T-cell (primary cell): Measurements from ENCODE around the gene LIMS2. TPM values are rescaled to one million over a fixed set of nuclear protein-coding genes. Genes with fewer than 3 reads are reported as not detected.

Experiments
- ATAC-seq, 4 experiments: fragments of 200-7000 bp in 3 of 4; fragments of 150-1000 bp in 1 of 4; cut with Tn5 transposase; replicated peaks in 1 of 4; 1 replicate in 3 of 4; 2 replicates in 1 of 4; pipeline ENCODE4 v1.10.0; 2021; ENCODE audit warnings: moderate library complexity in 3 of 4, mild to moderate bottlenecking in 2 of 4, moderate number of reproducible peaks in 1 of 4
- CTCF ChIA-PET, 2 donors: fragments of 300-600 bp; sonication (Branson Sonifier 250); formaldehyde crosslinking; loops; one replicate each; lab custom pipeline; 2022; ENCODE audit warnings: antibody characterized with exemption in 2 of 2; lab: Charles Lee
- POLR2A ChIA-PET, 2 donors: fragments of 300-600 bp; sonication (Branson Sonifier 250); formaldehyde crosslinking; loops; one replicate each; lab custom pipeline; 2022; ENCODE audit warnings: antibody characterized with exemption in 2 of 2; lab: Charles Lee
- DNase-seq, 35 experiments: peaks; one replicate each; pipeline versions ENCODE4 v3.0.0 to v3.0.0-alpha.2; 2013 to 2023
- H3K27ac ChIP-seq: one replicate; pipeline ENCODE4 v1.5.1; 2013; ENCODE audit warnings: low read length
- H3K27me3 ChIP-seq, 2 experiments: replicated peaks in 1 of 2; 1 replicate in 1 of 2; 2 replicates in 1 of 2; pipeline versions ENCODE4 v1.6.1 to v1.7.0; 2013; ENCODE audit warnings: low read length in 1 of 2, mixed read lengths in 1 of 2; ENCODE audit not compliant: control insufficient read depth in 2 of 2, insufficient read depth in 2 of 2; ENCODE audit errors: extremely low read depth in 1 of 2
- H3K36me3 ChIP-seq, 2 donors: 1 replicate in 1 of 2; 2 replicates in 1 of 2; pipeline versions ENCODE4 v1.6.1 to v1.7.0; 2013; ENCODE audit warnings: low read length in 1 of 2; ENCODE audit not compliant: control insufficient read depth in 2 of 2, insufficient read depth in 1 of 2; ENCODE audit errors: extremely low read depth in 1 of 2
- H3K4me1 ChIP-seq, 2 experiments: 1 replicate in 1 of 2; 2 replicates in 1 of 2; pipeline versions ENCODE4 v1.6.1 to v1.7.0; 2013; ENCODE audit warnings: low read length in 2 of 2, mixed read lengths in 1 of 2; ENCODE audit not compliant: insufficient read depth in 2 of 2, control insufficient read depth in 1 of 2; ENCODE audit errors: extremely low read depth in 1 of 2
- H3K4me3 ChIP-seq, 2 donors: 1 replicate in 1 of 2; 2 replicates in 1 of 2; pipeline versions ENCODE4 v1.5.1 to v1.7.0; 2013; ENCODE audit warnings: mild to moderate bottlenecking in 2 of 2, low read length in 1 of 2, moderate library complexity in 1 of 2; ENCODE audit not compliant: control insufficient read depth in 1 of 2; ENCODE audit errors: extremely low read depth in 1 of 2
- H3K9me3 ChIP-seq: 2 replicates; pipeline ENCODE4 v1.7.0; 2013
- H3K27ac Mint-ChIP-seq, 2 donors: one replicate each; pipeline ENCODE4 v1.8.0; 2020 to 2021; ENCODE audit warnings: mild to moderate bottlenecking in 2 of 2, mixed read lengths in 2 of 2
- H3K27me3 Mint-ChIP-seq, 2 donors: one replicate each; pipeline ENCODE4 v1.8.0; 2021 to 2022; ENCODE audit warnings: mixed read lengths in 2 of 2
- H3K36me3 Mint-ChIP-seq: one replicate; pipeline ENCODE4 v1.8.0; 2021; ENCODE audit warnings: mixed read lengths
- H3K4me1 Mint-ChIP-seq, 3 donors: one replicate each; pipeline ENCODE4 v1.8.0; 2020 to 2022; ENCODE audit warnings: mixed read lengths in 3 of 3, mild to moderate bottlenecking in 1 of 3
- H3K4me3 Mint-ChIP-seq, 3 donors: one replicate each; pipeline ENCODE4 v1.8.0; 2020 to 2022; ENCODE audit warnings: mild to moderate bottlenecking in 3 of 3, mixed read lengths in 3 of 3, moderate library complexity in 3 of 3
- H3K9me3 Mint-ChIP-seq, 3 donors: one replicate each; pipeline ENCODE4 v1.8.0; 2020 to 2022; ENCODE audit warnings: mixed read lengths in 3 of 3
- WGBS: methylation state at CpG from one replicate; pipeline ENCODE4 v1.1.5; 2013; ENCODE audit warnings: missing lambda C conversion rate; ENCODE audit not compliant: insufficient coverage; 5-methylcytosine and 5-hydroxymethylcytosine counted together
- total RNA-seq, 35 experiments: library from RNA in 6 of 35; stranded (reverse) in 6 of 35; fragments of 120-200 nt in 1 of 35; gene quantifications; one replicate each; pipeline versions ENCODE4 v1.2.1 to v1.2.4 and lab custom pipeline; 2013 to 2026

Gene LIMS2
- total RNA-seq, 5 donors from 2014 or later (not counting 1 experiment from before 2014, with no cell fraction given) = 8.4 to 14.8 (median 10.3) TPM

DNA sequence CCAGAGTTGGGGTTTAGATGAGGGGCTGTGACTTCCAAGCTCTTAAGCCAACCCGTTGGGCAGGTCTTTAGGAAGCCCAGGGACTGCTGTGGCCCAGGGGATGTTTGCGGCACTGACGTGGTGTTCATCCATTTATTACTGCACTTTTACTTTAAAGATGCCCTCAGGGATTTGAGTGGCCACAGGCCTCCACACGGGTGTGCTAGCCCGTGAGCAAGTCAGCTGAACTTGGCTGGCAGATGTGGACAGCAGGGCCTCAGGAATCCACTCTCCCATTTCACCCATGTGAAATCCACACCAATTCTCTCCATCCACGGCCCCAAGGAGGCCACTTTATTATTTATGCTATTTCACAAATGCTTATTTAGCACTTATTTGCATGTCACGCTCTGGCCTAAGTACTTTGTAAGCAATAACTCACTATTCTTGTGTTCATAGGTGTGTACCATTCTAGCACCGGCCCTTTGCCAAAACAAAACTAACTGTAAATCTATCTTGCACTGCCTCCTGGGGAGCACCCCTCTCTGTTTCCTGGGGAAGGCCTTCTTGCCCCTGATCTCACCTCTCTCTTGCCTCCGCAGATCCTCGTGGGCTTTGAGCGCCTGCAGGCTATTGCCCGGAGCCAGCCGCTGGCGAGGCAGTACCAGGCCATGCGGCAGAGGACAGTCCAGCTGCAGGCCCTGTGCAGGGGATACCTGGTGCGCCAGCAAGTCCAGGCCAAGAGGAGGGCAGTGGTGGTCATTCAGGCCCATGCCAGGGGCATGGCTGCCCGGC is 68.5 kb downstream of the LIMS2 start:
- Mint-ChIP-seq H3K4me3 (no peak overlapping the region), H3K27ac (no peak overlapping the region), H3K4me1 (peaks cover 2 to 14% (median 3%) of the 10 kb centered on the region in 3 donors), H3K9me3 (peaks cover 0 to 16% (median 3%) of the 10 kb centered on the region in 3 donors), H3K36me3 (peaks cover 6% of the 10 kb centered on the region), H3K27me3 (peaks cover 0 to 3% of the 10 kb centered on the region in 2 donors)
- Histone ChIP-seq H3K4me1 (peaks cover 2 to 11% of the 10 kb centered on the region in 2 experiments), H3K27ac (no peak overlapping the region), H3K27me3 (peaks cover 0 to 36% of the 10 kb centered on the region in 2 experiments), H3K36me3 (no peaks in the 10 kb centered on the region), H3K9me3 (peaks cover 3% of the 10 kb centered on the region), H3K4me3 (no peak overlapping the region)
- DNase-seq = peak in 1 of 35 experiments; percentile 18
- ChIA-PET POLR2A (no interaction called here), CTCF (no interaction called here)
- 91% methylated on average over 16 of the region's 17 CpGs for WGBS
- ATAC-seq = no peak

DNA sequence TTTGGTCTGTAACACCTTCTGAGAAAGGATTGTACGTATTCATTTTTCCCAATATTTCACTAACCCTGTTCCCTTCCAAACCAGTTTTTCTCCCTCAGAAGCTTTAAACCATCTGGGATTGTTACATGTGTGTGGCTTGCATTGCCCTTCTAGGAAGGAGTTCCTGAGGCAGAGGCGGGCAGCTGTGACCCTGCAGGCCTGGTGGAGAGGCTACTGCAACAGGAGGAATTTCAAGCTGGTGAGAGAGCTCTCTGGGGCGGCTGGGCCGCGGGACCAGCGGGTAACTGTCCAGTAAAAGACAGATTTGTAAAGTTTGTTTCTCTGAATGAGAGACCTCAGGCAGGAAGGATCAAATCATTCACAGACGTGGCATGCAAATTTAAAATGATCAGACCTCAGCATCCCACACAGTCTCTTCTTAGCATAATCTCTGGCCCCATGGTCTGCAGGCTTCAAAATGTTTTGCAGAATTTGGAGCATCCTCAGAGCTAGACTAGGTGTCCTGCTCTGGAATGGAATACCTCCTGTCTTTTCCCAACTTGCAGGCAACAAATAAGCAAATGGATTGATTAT is 69.6 kb downstream of the LIMS2 start:
- Mint-ChIP-seq H3K27me3 (peaks cover 0 to 3% of the 10 kb centered on the region in 2 donors), H3K36me3 (peaks cover 4% of the 10 kb centered on the region), H3K4me3 (no peak overlapping the region), H3K9me3 (peaks cover 0 to 13% (median 0%) of the 10 kb centered on the region in 3 donors), H3K4me1 (peaks cover 2 to 14% (median 3%) of the 10 kb centered on the region in 3 donors), H3K27ac (no peak overlapping the region)
- Histone ChIP-seq H3K27ac (no peak overlapping the region), H3K36me3 (no peaks in the 10 kb centered on the region), H3K4me3 (no peak overlapping the region), H3K9me3 (peaks cover 3% of the 10 kb centered on the region), H3K4me1 (peaks cover 2 to 11% of the 10 kb centered on the region in 2 experiments), H3K27me3 (peaks cover 0 to 29% of the 10 kb centered on the region in 2 experiments)
- WGBS = 93% methylated on average over 4 of the region's 7 CpGs
- no peak for DNase-seq
- ATAC-seq = no peak
- CTCF ChIA-PET = interaction anchor here in 1 of 2 donors (1.3 kb wide), 1 partner anchor 14 kb away, joined by 4 read pairs; no protein-coding TSS in a partner anchor
- POLR2A ChIA-PET = no interaction called here

DNA sequence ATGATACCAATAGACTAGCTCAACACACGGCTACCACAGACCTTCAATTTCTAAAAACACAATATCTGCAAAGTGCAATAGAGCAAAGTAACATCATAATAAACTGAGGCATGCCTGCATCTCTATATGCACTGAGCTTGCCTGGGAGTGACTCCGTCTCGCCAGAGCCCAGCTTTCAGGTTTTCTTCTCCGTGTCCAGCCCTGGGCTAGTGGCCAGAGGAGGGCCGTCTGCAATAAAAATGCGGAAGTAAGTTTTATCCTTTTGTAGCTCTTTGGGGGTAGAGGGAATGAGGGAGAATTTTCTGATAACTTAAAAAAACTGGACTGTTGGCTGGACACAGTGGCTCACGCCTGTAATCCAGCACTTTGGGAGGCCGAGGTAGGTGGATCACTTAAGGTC is 70.3 kb downstream of the LIMS2 start:
- no peak overlapping the region for H3K4me3 Mint-ChIP-seq
- 84% methylated on average over 5 of the region's 8 CpGs for WGBS
- peaks cover 4% of the 10 kb centered on the region for H3K36me3 Mint-ChIP-seq
- ATAC-seq (no peak), DNase-seq (no peak)
- CTCF ChIA-PET = interaction anchor here in 1 of 2 donors (1.3 kb wide), 1 partner anchor 14 kb away, joined by 4 read pairs; no protein-coding TSS in a partner anchor
- Histone ChIP-seq H3K9me3 (peaks cover 3% of the 10 kb centered on the region), H3K4me3 (no peak overlapping the region), H3K4me1 (peaks cover 2 to 11% of the 10 kb centered on the region in 2 experiments), H3K27me3 (peaks cover 0 to 26% of the 10 kb centered on the region in 2 experiments), H3K36me3 (no peaks in the 10 kb centered on the region), H3K27ac (no peak overlapping the region)
- peaks cover 0 to 14% (median 3%) of the 10 kb centered on the region in 3 donors for H3K4me1 Mint-ChIP-seq
- POLR2A ChIA-PET = no interaction called here
- H3K9me3 Mint-ChIP-seq = peaks cover 0 to 10% (median 0%) of the 10 kb centered on the region in 3 donors
- H3K27ac Mint-ChIP-seq = no peak overlapping the region
- peaks cover 0 to 6% of the 10 kb centered on the region in 2 donors for H3K27me3 Mint-ChIP-seq

DNA sequence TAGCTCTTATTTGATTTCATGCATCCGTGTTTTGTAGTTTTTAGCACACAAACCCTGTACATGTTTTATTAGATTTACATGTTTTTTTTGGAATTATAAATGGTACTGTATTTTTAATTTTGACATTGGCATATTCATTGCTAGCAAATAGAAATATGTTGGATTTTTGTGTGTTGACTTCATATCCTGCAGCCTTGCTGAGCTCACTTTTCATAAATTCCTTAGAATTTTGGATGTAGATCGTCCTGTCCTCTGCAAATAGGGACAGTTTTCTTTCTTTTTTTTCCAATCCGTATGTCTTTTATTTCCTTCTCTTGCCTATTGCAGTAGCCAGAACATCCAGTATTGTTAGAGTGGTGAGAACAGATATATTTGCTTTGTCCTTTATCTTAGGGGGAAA is 76.1 kb downstream of the LIMS2 start:
- Mint-ChIP-seq H3K9me3 (peaks cover 0 to 10% (median 0%) of the 10 kb centered on the region in 3 donors), H3K4me3 (no peak overlapping the region), H3K36me3 (peaks cover 4% of the 10 kb centered on the region), H3K4me1 (peaks cover 1 to 3% (median 2%) of the 10 kb centered on the region in 3 donors), H3K27me3 (peaks cover 0 to 2% of the 10 kb centered on the region in 2 donors), H3K27ac (no peak overlapping the region)
- no peaks in the 10 kb centered on the region for H3K4me1 ChIP-seq
- no peak overlapping the region for H3K4me3 ChIP-seq
- H3K36me3 ChIP-seq = no peaks in the 10 kb centered on the region
- DNase-seq (no peak), ATAC-seq (no peak)
- H3K9me3 ChIP-seq = peaks cover 3% of the 10 kb centered on the region
- ChIA-PET POLR2A (interaction anchor here in 1 of 2 donors (1.0 kb wide), 1 partner anchor 411 kb away, joined by 6 read pairs; no protein-coding TSS in a partner anchor), CTCF (no interaction called here)
- peaks cover 0 to 2% of the 10 kb centered on the region in 2 experiments for H3K27me3 ChIP-seq
- WGBS = no CpG with 5 or more reads among the region's 3 CpGs
- no peak overlapping the region for H3K27ac ChIP-seq

DNA sequence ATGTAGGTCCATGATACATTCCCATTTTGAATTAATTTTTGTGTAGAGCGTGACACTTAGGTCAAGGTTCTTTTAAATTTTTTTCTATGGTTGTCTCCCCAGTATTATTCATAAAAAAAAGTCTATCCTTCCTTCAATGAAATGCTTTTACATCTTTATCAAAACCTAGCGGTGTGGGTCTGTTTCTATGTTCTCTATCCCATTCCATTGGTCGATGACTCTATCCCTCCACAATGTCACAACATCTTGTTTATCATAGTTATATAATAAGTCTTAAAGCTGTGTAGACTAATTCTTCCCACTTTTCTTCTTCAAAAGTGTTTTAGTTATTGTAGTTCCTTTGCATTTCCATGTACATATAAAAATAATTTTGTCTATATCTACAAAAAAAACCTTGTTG is 76.6 kb downstream of the LIMS2 start:
- Mint-ChIP-seq H3K4me1 (peaks cover 0 to 2% (median 0%) of the 10 kb centered on the region in 3 donors), H3K9me3 (peaks cover 0 to 10% (median 0%) of the 10 kb centered on the region in 3 donors), H3K27me3 (peaks cover 0 to 2% of the 10 kb centered on the region in 2 donors), H3K27ac (no peak overlapping the region), H3K4me3 (no peak overlapping the region), H3K36me3 (peaks cover 4% of the 10 kb centered on the region)
- Histone ChIP-seq H3K27ac (no peak overlapping the region), H3K9me3 (peaks cover 3% of the 10 kb centered on the region), H3K27me3 (peaks cover 0 to 2% of the 10 kb centered on the region in 2 experiments), H3K4me1 (no peaks in the 10 kb centered on the region), H3K36me3 (no peaks in the 10 kb centered on the region), H3K4me3 (no peak overlapping the region)
- ChIA-PET CTCF (no interaction called here), POLR2A (interaction anchor here in 1 of 2 donors (1.0 kb wide), 1 partner anchor 411 kb away, joined by 6 read pairs; no protein-coding TSS in a partner anchor)
- no peak for DNase-seq
- ATAC-seq = no peak
- no CpG with 5 or more reads among the region's 3 CpGs for WGBS

DNA sequence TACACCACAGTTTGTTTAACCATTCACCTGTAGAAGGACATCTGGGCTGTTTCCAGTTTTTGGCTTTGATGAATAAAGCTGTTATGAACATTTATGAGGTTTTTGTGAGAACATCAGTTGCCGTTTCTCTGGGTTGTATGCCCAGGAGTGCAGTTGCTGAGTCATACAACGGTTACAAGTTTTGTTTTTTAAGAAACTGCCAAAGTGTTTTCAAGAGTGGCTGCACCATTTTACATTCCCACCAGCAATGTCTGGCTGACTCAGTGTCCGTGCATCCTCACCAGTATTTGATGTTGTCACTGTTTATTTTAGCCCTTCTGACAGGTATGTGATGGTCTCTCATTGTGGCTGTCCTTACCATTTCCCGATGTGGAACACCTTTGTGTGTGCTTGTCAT is 77.3 kb downstream of the LIMS2 start:
- CTCF ChIA-PET = no interaction called here
- WGBS = 43% methylated on average over 1 of the region's 4 CpGs
- ATAC-seq = no peak

More for the DNA sequence above, 77.3 kb downstream of the LIMS2 start:
- no peak overlapping the region for H3K4me3 Mint-ChIP-seq
- peaks cover 0 to 2% of the 10 kb centered on the region in 2 donors for H3K27me3 Mint-ChIP-seq
- Histone ChIP-seq H3K9me3 (peaks cover 2% of the 10 kb centered on the region), H3K4me3 (no peak overlapping the region), H3K36me3 (no peaks in the 10 kb centered on the region), H3K27ac (no peak overlapping the region), H3K27me3 (peaks cover 0 to 2% of the 10 kb centered on the region in 2 experiments), H3K4me1 (no peaks in the 10 kb centered on the region)
- POLR2A ChIA-PET = no interaction called here
- H3K27ac Mint-ChIP-seq = no peak overlapping the region
- H3K9me3 Mint-ChIP-seq = peaks cover 0 to 6% (median 0%) of the 10 kb centered on the region in 3 donors
- DNase-seq = no peak
- H3K36me3 Mint-ChIP-seq = peaks cover under 1% of the 10 kb centered on the region
- peaks cover 0 to 2% (median 0%) of the 10 kb centered on the region in 3 donors for H3K4me1 Mint-ChIP-seq
